Measurements from ENCODE around the gene SHOC2. TPM values are rescaled to one million over a fixed set of nuclear protein-coding genes. Genes with fewer than 3 reads are reported as not detected.

The SHOC2 gene
- total and polyA plus RNA-seq, 9 of the 15 experiments (the other 6 are each of a cell fraction or from before 2014, with no cell fraction given), result 9.2 to 17.5 (median 14.9) TPM

DNA sequence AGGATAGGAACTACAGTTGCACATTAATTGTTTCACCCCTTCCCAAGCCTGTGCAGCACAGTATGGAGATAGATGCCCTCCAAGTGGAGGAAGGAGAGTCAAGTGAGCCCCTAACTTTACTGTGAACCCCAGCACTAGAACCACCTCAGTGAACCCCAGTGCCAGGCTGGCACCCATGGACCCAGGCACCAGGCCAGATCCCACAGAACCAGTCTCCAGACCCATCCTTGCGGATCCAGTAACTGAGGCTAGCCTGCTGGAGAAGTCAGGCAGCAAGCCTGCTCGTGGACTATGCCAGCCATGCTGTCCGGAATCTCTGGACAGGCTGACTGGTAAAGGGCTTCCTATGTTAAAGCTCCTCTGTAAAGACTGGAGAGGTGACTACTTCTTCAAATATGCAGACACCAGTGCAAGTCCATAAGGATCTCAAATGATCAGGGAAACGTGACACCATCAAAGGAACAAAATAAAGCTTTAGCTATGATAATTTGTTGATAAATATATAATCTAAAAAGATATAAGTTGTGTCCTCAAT lies 27.7 kb downstream of the SHOC2 start:
- H3K27ac ChIP-seq (ENCODE audit: extremely low read depth, low read depth, low read length), result no peak overlapping the region
- 66% methylated on average over 4 of the region's 4 CpGs for WGBS (ENCODE audit: insufficient coverage, low coverage, missing lambda C conversion rate)
- BruUV-seq (replicated peaks), result no TSS peak
- H3K36me3 ChIP-seq (ENCODE audit: control insufficient read depth, insufficient read depth, low read length), result peaks cover under 1% of the 10 kb centered on the region; the same call in 1 of the 3 replicates
- TF ChIP-seq NFRKB (IDR thresholded peaks at IDR 0.05; ENCODE audit: low read depth) (no peak), KDM5B (IDR thresholded peaks at IDR 0.05; ENCODE audit: insufficient replicate concordance, low read depth, low read length) (no peak), HIVEP1 (CRISPR knock-in tag; IDR thresholded peaks at IDR 0.05) (no peak), YY1 (IDR thresholded peaks at IDR 0.05; ENCODE audit: borderline replicate concordance in 1 of 3, control insufficient read depth in 1 of 3, extremely low read depth in 1 of 3, insufficient read depth in 3 of 3, insufficient read length in 1 of 3, insufficient replicate concordance in 2 of 3, low read depth in 1 of 3, low read length in 2 of 3) (no peak), CREB1 (IDR thresholded peaks at IDR 0.05) (no peak), CREB1 (CRISPR knock-in tag; IDR thresholded peaks at IDR 0.05) (no peak), ADNP (tag; IDR thresholded peaks at IDR 0.05) (no peak), ZNF551 (CRISPR knock-in tag; IDR thresholded peaks at IDR 0.05) (no peak), ZNF717 (CRISPR knock-in tag; IDR thresholded peaks at IDR 0.05) (no peak), SRF (CRISPR knock-in tag; IDR thresholded peaks at IDR 0.05) (no peak)
- H3K9ac ChIP-seq (ENCODE audit: insufficient read depth in 1 of 2, low read depth in 2 of 2, low read length in 2 of 2), result no peak overlapping the region
- no peak overlapping the region for H3K4me2 ChIP-seq (ENCODE audit: insufficient read depth, low read length)
- ChIA-PET POLR2A (interaction anchor here (0.6 kb wide), 1 partner anchor 67 kb away, joined by 3 read pairs; no protein-coding TSS in a partner anchor), CTCF (ENCODE audit: low intra/inter-chr PET ratio) (no interaction called here)
- H3K27me3 ChIP-seq (ENCODE audit: control insufficient read depth in 2 of 2, insufficient read depth in 2 of 2, low read length in 2 of 2), result no peaks in the 10 kb centered on the region
- H2AFZ ChIP-seq (ENCODE audit: low read depth, low read length), result no peak overlapping the region
- intact Hi-C loops (cut with micrococcal nuclease), result no loop called here
- H3K9me1 ChIP-seq (ENCODE audit: control insufficient read depth, insufficient read depth, low read length), result no peaks in the 10 kb centered on the region
- ATAC-seq (no peak), DNase-seq (ENCODE audit: extremely low read depth in 1 of 4, low spot score in 3 of 4) (no peak), FAIRE-seq (no peak)
- H3K4me3 ChIP-seq, result no peak overlapping the region
- peaks cover 41% of the 10 kb centered on the region for H3K79me2 ChIP-seq (ENCODE audit: control insufficient read depth, insufficient read depth, low read length)
- H3K4me1 ChIP-seq (replicated peaks in 1 of 2; ENCODE audit: control insufficient read depth in 2 of 2, insufficient read depth in 2 of 2, low read length in 2 of 2), result no peaks in the 10 kb centered on the region; a peak in 1 of 5 replicates
- no peaks in the 10 kb centered on the region for H4K20me1 ChIP-seq (replicated peaks; ENCODE audit: control insufficient read depth, insufficient read depth, low read length)
- in situ Hi-C loops (cut with MboI), result no loop called here
- no peaks in the 10 kb centered on the region for H3K9me3 ChIP-seq (replicated peaks; ENCODE audit: control insufficient read depth, insufficient read depth, low read depth, low read length)

Measured in K562 (cell line).